Right lung (tissue), 5 donors: ENCODE measurements around the gene LITAF. TPM values are rescaled to one million over a fixed set of nuclear protein-coding genes. Genes with fewer than 3 reads are reported as not detected.
A peak's percentile ranks its signal among the peaks of the same experiment; 100 is the strongest.

ENCODE experiments used
- DNase-seq, 2 donors: peaks; one replicate each; pipeline ENCODE4 v3.0.0-alpha.2; 2013
- polyA plus RNA-seq, 5 donors: library from polyadenylated mRNA; unstranded; fragments of 120-200 nt; gene quantifications; one replicate each; pipeline versions ENCODE4 v1.2.1 to v1.2.3, GENCODE V29; 2013; ENCODE audit warnings: inconsistent platforms in 1 of 5, low replicate concordance in 1 of 5; ENCODE audit not compliant: insufficient read length in 5 of 5, insufficient read depth in 1 of 5

Gene LITAF
- polyA plus RNA-seq, 5 donors: 111 to 130 (median 121) TPM

DNA sequence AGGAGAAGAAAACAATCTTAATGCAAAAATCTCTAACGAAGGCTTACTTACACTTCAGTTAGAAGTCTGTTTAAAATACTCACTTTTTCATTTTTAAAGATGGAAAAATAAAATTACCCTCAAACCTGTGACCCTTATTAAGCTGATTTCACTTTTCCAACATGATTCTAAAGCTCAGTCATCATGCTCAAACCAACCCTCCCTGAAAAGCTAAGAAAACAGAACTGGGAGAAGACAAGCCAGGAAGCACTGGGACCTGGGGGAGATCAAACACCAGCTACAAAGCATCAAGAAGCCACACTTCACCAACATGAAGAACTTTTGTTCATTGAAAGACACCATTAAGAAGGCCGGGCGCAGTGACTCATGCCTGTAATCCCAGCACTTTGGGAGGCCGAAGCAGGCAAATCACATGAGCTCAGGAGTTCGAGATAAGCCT, 88.8 kb downstream of the LITAF start:
- DNase-seq: peak in 1 of 2 donors; percentile 24

Other genes starting within 250 kb of the LITAF start
- gene RMI2, start 241.5 kb downstream of the LITAF start, polyA plus RNA-seq: 10 to 100 TPM; 19.9 to 31.1 (median 30.6) TPM
- gene SNN, start 81.5 kb upstream of the LITAF start, polyA plus RNA-seq: 10 to 100 TPM; 25.8 to 36.9 (median 32.0) TPM
- gene TXNDC11, start 155.9 kb upstream of the LITAF start, polyA plus RNA-seq: 10 to 100 TPM; 32.3 to 44.8 (median 37.1) TPM
- gene ZC3H7A, start 210.3 kb upstream of the LITAF start, polyA plus RNA-seq: 100 to 1,000 TPM in 4 of 5 donors, 10 to 100 TPM in 1; 75.9 to 146 (median 113) TPM